Measurements from ENCODE around the gene DBNL. TPM values are rescaled to one million over a fixed set of nuclear protein-coding genes. Genes with fewer than 3 reads are reported as not detected.

Gene DBNL
- total RNA-seq, 2 donors from 2014 or later = 118 to 120 TPM

DNA sequence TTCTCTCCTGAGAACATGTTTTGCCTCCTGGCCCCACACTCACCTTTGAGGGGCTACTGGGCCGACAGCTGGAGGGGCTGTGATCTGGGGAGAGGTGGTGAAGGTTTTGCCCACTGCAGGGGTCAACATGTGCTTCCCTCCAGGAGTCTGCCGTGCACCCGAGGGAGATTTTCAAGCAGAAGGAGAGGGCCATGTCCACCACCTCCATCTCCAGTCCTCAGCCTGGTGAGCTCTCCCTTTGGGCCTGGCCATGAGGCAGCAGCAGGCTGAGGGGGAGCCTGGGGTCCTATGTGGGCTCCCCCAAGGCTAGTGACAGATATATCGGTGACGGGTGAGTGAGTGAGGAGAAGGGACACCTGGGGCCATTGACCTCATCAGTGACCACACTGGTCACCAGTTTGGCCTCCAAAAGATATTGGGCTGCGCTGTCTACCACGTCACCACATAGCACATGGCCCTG lies 14.3 kb downstream of the DBNL start:
- WGBS = 89% methylated on average over 7 of the region's 7 CpGs
- intact Hi-C loops (cut with DNase I) = no loop called here
- TF ChIP-seq POLR2A (IDR thresholded peaks at IDR 0.05) = no peak
- no peak for TF ChIP-seq CTCF (IDR thresholded peaks at IDR 0.05)
- TF ChIP-seq POLR2AphosphoS5 (IDR thresholded peaks at IDR 0.05) = no peak
- H3K27me3 ChIP-seq (replicated peaks; ENCODE audit: insufficient read depth) = no peaks in the 10 kb centered on the region
- H3K27ac ChIP-seq = no peak overlapping the region
- H3K4me1 ChIP-seq (replicated peaks) = no peaks in the 10 kb centered on the region
- no peak overlapping the region for H3K4me3 ChIP-seq
- no peaks in the 10 kb centered on the region for H3K9me3 ChIP-seq
- H3K36me3 ChIP-seq = peaks cover 18 to 23% of the 10 kb centered on the region in 2 donors
- no peak for DNase-seq (ENCODE audit: low spot score)

DNA sequence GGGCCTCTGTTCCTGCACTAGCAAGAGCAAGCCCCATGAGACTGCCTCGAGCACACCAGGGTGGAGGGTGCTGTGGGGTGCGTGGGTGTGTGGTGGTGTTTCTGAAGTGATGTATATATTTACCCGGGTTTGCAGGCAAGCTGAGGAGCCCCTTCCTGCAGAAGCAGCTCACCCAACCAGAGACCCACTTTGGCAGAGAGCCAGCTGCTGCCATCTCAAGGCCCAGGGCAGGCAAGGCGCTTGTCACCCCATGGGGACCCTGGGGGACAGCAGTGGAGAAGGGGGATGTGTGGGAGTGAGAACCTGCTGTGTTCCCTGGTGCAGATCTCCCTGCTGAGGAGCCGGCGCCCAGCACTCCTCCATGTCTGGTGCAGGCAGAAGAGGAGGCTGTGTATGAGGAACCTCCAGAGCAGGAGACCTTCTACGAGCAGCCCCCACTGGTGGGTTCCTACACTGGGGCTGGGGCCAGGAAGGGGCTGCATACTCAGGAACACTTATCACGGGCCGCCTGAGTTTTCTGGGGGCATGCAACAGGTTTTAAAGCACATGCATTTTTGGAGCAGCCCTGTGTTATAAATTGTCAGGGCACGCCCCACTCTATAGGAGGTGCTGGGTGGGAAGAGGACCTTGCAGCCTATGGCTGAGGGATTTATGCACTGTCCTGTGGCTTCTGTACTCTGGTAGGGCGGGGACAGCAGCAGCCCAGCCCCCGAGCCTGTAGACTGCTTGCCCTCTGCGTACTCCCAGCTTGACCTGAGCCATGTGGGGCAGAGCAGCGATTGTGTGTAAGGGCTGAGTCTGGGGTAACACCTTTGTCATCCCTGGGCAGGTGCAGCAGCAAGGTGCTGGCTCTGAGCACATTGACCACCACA lies 15.0 kb downstream of the DBNL start:
- Histone ChIP-seq H3K27ac (no peak overlapping the region), H3K9me3 (no peaks in the 10 kb centered on the region), H3K4me3 (no peak overlapping the region), H3K4me1 (replicated peaks) (no peaks in the 10 kb centered on the region), H3K36me3 (peaks cover 18 to 23% of the 10 kb centered on the region in 2 donors), H3K27me3 (replicated peaks; ENCODE audit: insufficient read depth) (no peaks in the 10 kb centered on the region)
- intact Hi-C loops (cut with DNase I) = no loop called here
- no peak for DNase-seq (ENCODE audit: low spot score)
- TF ChIP-seq POLR2A (IDR thresholded peaks at IDR 0.05) (no peak), CTCF (IDR thresholded peaks at IDR 0.05) (no peak), POLR2AphosphoS5 (IDR thresholded peaks at IDR 0.05) (no peak)
- WGBS = 92% methylated on average over 14 of the region's 14 CpGs

GRCh38 chr7:44060091-44060947 lies 15.8 kb downstream of the DBNL start:
- no peaks in the 10 kb centered on the region for H3K4me1 ChIP-seq (replicated peaks)
- no peak overlapping the region for H3K27ac ChIP-seq
- TF ChIP-seq POLR2AphosphoS5 (IDR thresholded peaks at IDR 0.05) = no peak
- 85% methylated on average over 21 of the region's 21 CpGs for WGBS
- H3K36me3 ChIP-seq = peaks cover 18 to 23% of the 10 kb centered on the region in 2 donors
- no peaks in the 10 kb centered on the region for H3K27me3 ChIP-seq (replicated peaks; ENCODE audit: insufficient read depth)
- DNase-seq (ENCODE audit: low spot score) = no peak
- H3K9me3 ChIP-seq = no peaks in the 10 kb centered on the region
- intact Hi-C loops (cut with DNase I) = no loop called here
- no peak overlapping the region for H3K4me3 ChIP-seq

DNA sequence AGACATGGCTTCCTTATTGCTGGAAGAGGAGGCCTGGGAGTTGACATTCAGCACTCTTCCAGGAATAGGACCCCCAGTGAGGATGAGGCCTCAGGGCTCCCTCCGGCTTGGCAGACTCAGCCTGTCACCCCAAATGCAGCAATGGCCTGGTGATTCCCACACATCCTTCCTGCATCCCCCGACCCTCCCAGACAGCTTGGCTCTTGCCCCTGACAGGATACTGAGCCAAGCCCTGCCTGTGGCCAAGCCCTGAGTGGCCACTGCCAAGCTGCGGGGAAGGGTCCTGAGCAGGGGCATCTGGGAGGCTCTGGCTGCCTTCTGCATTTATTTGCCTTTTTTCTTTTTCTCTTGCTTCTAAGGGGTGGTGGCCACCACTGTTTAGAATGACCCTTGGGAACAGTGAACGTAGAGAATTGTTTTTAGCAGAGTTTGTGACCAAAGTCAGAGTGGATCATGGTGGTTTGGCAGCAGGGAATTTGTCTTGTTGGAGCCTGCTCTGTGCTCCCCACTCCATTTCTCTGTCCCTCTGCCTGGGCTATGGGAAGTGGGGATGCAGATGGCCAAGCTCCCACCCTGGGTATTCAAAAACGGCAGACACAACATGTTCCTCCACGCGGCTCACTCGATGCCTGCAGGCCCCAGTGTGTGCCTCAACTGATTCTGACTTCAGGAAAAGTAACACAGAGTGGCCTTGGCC lies 16.6 kb downstream of the DBNL start:
- DNase-seq (ENCODE audit: low spot score) = no peak
- peaks cover 18 to 23% of the 10 kb centered on the region in 2 donors for H3K36me3 ChIP-seq

More for the DNA sequence above, 16.6 kb downstream of the DBNL start:
- Histone ChIP-seq H3K27ac (no peak overlapping the region), H3K27me3 (replicated peaks; ENCODE audit: insufficient read depth) (no peaks in the 10 kb centered on the region), H3K9me3 (no peaks in the 10 kb centered on the region), H3K4me3 (no peak overlapping the region), H3K4me1 (replicated peaks) (no peaks in the 10 kb centered on the region)
- intact Hi-C loops (cut with DNase I) = no loop called here
- 80% methylated on average over 8 of the region's 8 CpGs for WGBS
- TF ChIP-seq CTCF (IDR thresholded peaks at IDR 0.05) (no peak), POLR2AphosphoS5 (IDR thresholded peaks at IDR 0.05) (no peak), POLR2A (IDR thresholded peaks at IDR 0.05) (no peak)
